SK-N-SH (cell line): ENCODE results near the gene PCNX3. TPM values are rescaled to one million over a fixed set of nuclear protein-coding genes. Genes with fewer than 3 reads are reported as not detected.

Experiments
- CTCF ChIA-PET: fragments of 300-600, 350-600 bp; formaldehyde crosslinking; extraction: SDS; loops from one replicate; lab custom pipeline; 2021; lab: Yijun Ruan, JAX
- POLR2A ChIA-PET: fragments of 350-600 bp; sonication (Branson Sonifier 250); formaldehyde crosslinking; extraction: SDS; loops from one replicate; lab custom pipeline; 2020; ENCODE audit warnings: antibody characterized with exemption, inconsistent platforms; lab: Yijun Ruan, JAX
- DNase-seq: peaks from one replicate; pipeline ENCODE4 v3.0.0; 2012
- H2AFZ ChIP-seq: fragments of 200-600 bp; sonication (generic); 2 replicates; pipeline ENCODE4 v1.8.1; 2016; ENCODE audit warnings: antibody characterized with exemption, mild to moderate bottlenecking, low read depth
- H3F3A ChIP-seq: fragments of 200-600 bp; sonication (generic); replicated peaks from 2 replicates; pipeline ENCODE3; 2016; ENCODE audit warnings: antibody characterized with exemption, mild to moderate bottlenecking; ENCODE audit not compliant: insufficient read depth
- H3K27ac ChIP-seq, 2 experiments: fragments of 200-500 bp in 1 of 2; fragments of 200-600 bp in 1 of 2; sonication (Bioruptor generic) in 1 of 2; sonication (generic), shearing (Covaris generic) in 1 of 2; 2 replicates each; pipeline versions ENCODE4 v1.5.1 to v1.6.1; 2014 to 2016; ENCODE audit warnings: low read depth in 2 of 2, inconsistent platforms in 1 of 2, low read length in 1 of 2, mild to moderate bottlenecking in 1 of 2, mixed read lengths in 1 of 2
- H3K27me3 ChIP-seq: fragments of 200-600 bp; sonication (generic), shearing (Covaris generic); 2 replicates; pipeline ENCODE4 v1.6.1; 2016; ENCODE audit warnings: mixed run types; ENCODE audit not compliant: insufficient read depth
- H3K36me3 ChIP-seq, 2 experiments: fragments of 200-500 bp in 1 of 2; fragments of 200-600 bp in 1 of 2; sonication (Bioruptor generic) in 1 of 2; sonication (generic) in 1 of 2; replicated peaks in 1 of 2; 2 replicates each; pipeline versions ENCODE3 to v1.5.1; 2014 to 2016; ENCODE audit warnings: low read length in 1 of 2, mild to moderate bottlenecking in 1 of 2; ENCODE audit not compliant: insufficient read depth in 2 of 2, control insufficient read depth in 1 of 2
- H3K4me1 ChIP-seq, 2 experiments: fragments of 200-500 bp in 1 of 2; fragments of 200-600 bp in 1 of 2; sonication (Bioruptor generic) in 1 of 2; sonication (generic), shearing (Covaris generic) in 1 of 2; 2 replicates each; pipeline versions ENCODE4 v1.5.1 to v1.6.1; 2014 to 2016; ENCODE audit warnings: low read depth in 1 of 2, low read length in 1 of 2, mixed run types in 1 of 2; ENCODE audit not compliant: insufficient read depth in 2 of 2, control insufficient read depth in 1 of 2
- H3K4me2 ChIP-seq: fragments of 200-600 bp; sonication (generic), shearing (Covaris generic); 2 replicates; pipeline ENCODE4 v1.6.1; 2017; ENCODE audit warnings: mixed run types
- H3K4me3 ChIP-seq, 2 experiments: fragments of 200-500 bp in 1 of 2; fragments of 200-600 bp in 1 of 2; sonication (Bioruptor generic) in 1 of 2; sonication (generic), shearing (Covaris generic) in 1 of 2; 2 replicates each; pipeline versions ENCODE4 v1.5.1 to v1.8.1; 2014 to 2016; ENCODE audit warnings: low read depth in 2 of 2, inconsistent platforms in 1 of 2, low read length in 1 of 2, mild to moderate bottlenecking in 1 of 2, mixed read lengths in 1 of 2, moderate library complexity in 1 of 2
- H3K79me2 ChIP-seq: fragments of 200-600 bp; sonication (generic); 2 replicates; pipeline ENCODE4 v1.8.1; 2017; ENCODE audit warnings: mild to moderate bottlenecking; ENCODE audit not compliant: insufficient read depth
- H3K9ac ChIP-seq: fragments of 200-600 bp; sonication (generic); 2 replicates; pipeline ENCODE4 v1.6.1; 2017; ENCODE audit warnings: mixed run types
- H3K9me2 ChIP-seq: fragments of 200-600 bp; sonication (generic); 2 replicates; pipeline ENCODE4 v1.6.1; 2017; ENCODE audit warnings: mixed run types
- H3K9me3 ChIP-seq: fragments of 200-600 bp; sonication (generic); 2 replicates; pipeline ENCODE4 v1.6.1; 2017; ENCODE audit warnings: mixed run types, mild to moderate bottlenecking, moderate library complexity
- H4K20me1 ChIP-seq: fragments of 200-600 bp; sonication (generic); 2 replicates; pipeline ENCODE4 v1.6.1; 2017; ENCODE audit warnings: mild to moderate bottlenecking, mixed run types; ENCODE audit not compliant: insufficient read depth
- ELF1 ChIP-seq: IDR thresholded peaks from 2 replicates; pipeline ENCODE4 v1.4.0; 2012
- EP300 ChIP-seq, 2 experiments: IDR thresholded peaks; 2 replicates each; pipeline versions ENCODE4 v1.4.0 to v1.6.1; 2012; ENCODE audit warnings: borderline replicate concordance in 1 of 2, low read depth in 1 of 2, low read length in 1 of 2
- FOSL2 ChIP-seq: IDR thresholded peaks from 2 replicates; pipeline ENCODE4 v1.4.0; 2012; ENCODE audit warnings: low read depth, mild to moderate bottlenecking, moderate library complexity, borderline replicate concordance
- FOXJ3 ChIP-seq: sonication (generic); formaldehyde crosslinking; IDR thresholded peaks from 2 replicates; pipeline ENCODE4 v1.5.1; 2020; ENCODE audit warnings: mild to moderate bottlenecking, missing genetic modification reagents
- FOXM1 ChIP-seq: IDR thresholded peaks from 2 replicates; pipeline ENCODE4 v1.4.0; 2012; ENCODE audit warnings: low read depth, mild to moderate bottlenecking
- GATA2 ChIP-seq: sonication (generic); formaldehyde crosslinking; IDR thresholded peaks from 2 replicates; pipeline ENCODE4 v1.5.0; 2020; ENCODE audit warnings: mild to moderate bottlenecking, missing genetic modification reagents
- JUND ChIP-seq: IDR thresholded peaks from 2 replicates; pipeline ENCODE4 v1.4.0; 2012
- MAX ChIP-seq: IDR thresholded peaks from 2 replicates; pipeline ENCODE4 v1.4.0; 2012; ENCODE audit warnings: low read depth
- MEF2A ChIP-seq: IDR thresholded peaks from 2 replicates; pipeline ENCODE4 v1.4.0; 2012; ENCODE audit warnings: low read depth, borderline replicate concordance
- MXI1 ChIP-seq: IDR thresholded peaks from 2 replicates; pipeline ENCODE4 v1.6.1; 2012; ENCODE audit warnings: mild to moderate bottlenecking, low read depth, low read length, improper control_type of control experiment
- NFIC ChIP-seq: IDR thresholded peaks from 2 replicates; pipeline ENCODE4 v1.4.0; 2012; ENCODE audit warnings: borderline replicate concordance
- PBX3 ChIP-seq: IDR thresholded peaks from 2 replicates; pipeline ENCODE4; 2012
- POLR2AphosphoS5 ChIP-seq: IDR thresholded peaks from 2 replicates; pipeline ENCODE4 v1.6.1; 2012; ENCODE audit warnings: low read depth, low read length
- RAD21 ChIP-seq: IDR thresholded peaks from 2 replicates; pipeline ENCODE4 v1.6.1; 2012; ENCODE audit warnings: mild to moderate bottlenecking, low read length
- RXRA ChIP-seq: IDR thresholded peaks from 2 replicates; pipeline ENCODE4 v1.4.0; 2012; ENCODE audit warnings: low read depth, mild to moderate bottlenecking, borderline replicate concordance
- SIN3A ChIP-seq: IDR thresholded peaks from 2 replicates; pipeline ENCODE4 v1.6.1; 2012; ENCODE audit warnings: low read depth, mild to moderate bottlenecking, low read length, moderate library complexity, borderline replicate concordance
- TCF12 ChIP-seq: IDR thresholded peaks from 2 replicates; pipeline ENCODE4 v1.4.0; 2012
- TEAD4 ChIP-seq: IDR thresholded peaks from 2 replicates; pipeline ENCODE4 v1.4.0; 2012; ENCODE audit warnings: mild to moderate bottlenecking, borderline replicate concordance; ENCODE audit not compliant: insufficient read depth
- USF2 ChIP-seq: fragments of 150-350 bp; IDR thresholded peaks from 2 replicates; pipeline ENCODE4 v1.6.1; 2017; ENCODE audit warnings: antibody characterized with exemption, low read length, low read depth, borderline replicate concordance
- WGBS: methylation state at CpG from one replicate; pipeline ENCODE4 v1.1.6; 2017; ENCODE audit warnings: low lambda C conversion rate; 5-methylcytosine and 5-hydroxymethylcytosine counted together
- polyA plus RNA-seq, 3 experiments: library from polyadenylated mRNA; depleted of rRNA; stranded (reverse); fragments of >200 nt; gene quantifications; 2 replicates each; pipeline ENCODE4 v1.2.3, GENCODE V29; 2012
- TF ChIP-seq, protein P1 (sequence below): IDR thresholded peaks from 2 replicates; pipeline ENCODE4 v1.4.0; 2012; ENCODE audit warnings: low read depth, borderline replicate concordance
- TF ChIP-seq, protein P2 (sequence below): IDR thresholded peaks from 2 replicates; pipeline ENCODE4 v1.4.0; 2012; ENCODE audit warnings: low read depth, borderline replicate concordance

Gene PCNX3
- polyA plus RNA-seq, 1 of the 3 experiments (the other 2 are of a cell fraction) = 33.7 TPM

- TF ChIP-seq EP300 (IDR thresholded peaks at IDR 0.05; ENCODE audit: borderline replicate concordance in 1 of 2, low read depth in 1 of 2, low read length in 1 of 2) = no peak
- no peak for TF ChIP-seq MEF2A
- TF ChIP-seq ELF1 = no peak
- peak; percentile 59; the same call in 1 of the 2 replicates for TF ChIP-seq MAX
- TF ChIP-seq, protein P1, sequence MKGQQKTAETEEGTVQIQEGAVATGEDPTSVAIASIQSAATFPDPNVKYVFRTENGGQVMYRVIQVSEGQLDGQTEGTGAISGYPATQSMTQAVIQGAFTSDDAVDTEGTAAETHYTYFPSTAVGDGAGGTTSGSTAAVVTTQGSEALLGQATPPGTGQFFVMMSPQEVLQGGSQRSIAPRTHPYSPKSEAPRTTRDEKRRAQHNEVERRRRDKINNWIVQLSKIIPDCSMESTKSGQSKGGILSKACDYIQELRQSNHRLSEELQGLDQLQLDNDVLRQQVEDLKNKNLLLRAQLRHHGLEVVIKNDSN = no peak
- peak; percentile 22; the same call in 1 of the 2 replicates for TF ChIP-seq MXI1
- no peak for TF ChIP-seq FOXJ3 (CRISPR knock-in tag)
- no peak for TF ChIP-seq TCF12
- no peak for TF ChIP-seq TEAD4
- TF ChIP-seq NFIC = peak; percentile 6; the same call in 1 of the 2 replicates
- TF ChIP-seq, protein P2, sequence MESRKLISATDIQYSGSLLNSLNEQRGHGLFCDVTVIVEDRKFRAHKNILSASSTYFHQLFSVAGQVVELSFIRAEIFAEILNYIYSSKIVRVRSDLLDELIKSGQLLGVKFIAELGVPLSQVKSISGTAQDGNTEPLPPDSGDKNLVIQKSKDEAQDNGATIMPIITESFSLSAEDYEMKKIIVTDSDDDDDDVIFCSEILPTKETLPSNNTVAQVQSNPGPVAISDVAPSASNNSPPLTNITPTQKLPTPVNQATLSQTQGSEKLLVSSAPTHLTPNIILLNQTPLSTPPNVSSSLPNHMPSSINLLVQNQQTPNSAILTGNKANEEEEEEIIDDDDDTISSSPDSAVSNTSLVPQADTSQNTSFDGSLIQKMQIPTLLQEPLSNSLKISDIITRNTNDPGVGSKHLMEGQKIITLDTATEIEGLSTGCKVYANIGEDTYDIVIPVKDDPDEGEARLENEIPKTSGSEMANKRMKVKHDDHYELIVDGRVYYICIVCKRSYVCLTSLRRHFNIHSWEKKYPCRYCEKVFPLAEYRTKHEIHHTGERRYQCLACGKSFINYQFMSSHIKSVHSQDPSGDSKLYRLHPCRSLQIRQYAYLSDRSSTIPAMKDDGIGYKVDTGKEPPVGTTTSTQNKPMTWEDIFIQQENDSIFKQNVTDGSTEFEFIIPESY = no peak
- no peak for TF ChIP-seq RAD21
- no peak for TF ChIP-seq PBX3
- TF ChIP-seq SIN3A = 0 out of 2 replicates have a peak, but pooled peaks have one; percentile 22
Measured at GRCh38 chr11:65572356-65573051, 43.1 kb upstream of the PCNX3 start, which contains the start of gene FAM89B (continued).

DNA sequence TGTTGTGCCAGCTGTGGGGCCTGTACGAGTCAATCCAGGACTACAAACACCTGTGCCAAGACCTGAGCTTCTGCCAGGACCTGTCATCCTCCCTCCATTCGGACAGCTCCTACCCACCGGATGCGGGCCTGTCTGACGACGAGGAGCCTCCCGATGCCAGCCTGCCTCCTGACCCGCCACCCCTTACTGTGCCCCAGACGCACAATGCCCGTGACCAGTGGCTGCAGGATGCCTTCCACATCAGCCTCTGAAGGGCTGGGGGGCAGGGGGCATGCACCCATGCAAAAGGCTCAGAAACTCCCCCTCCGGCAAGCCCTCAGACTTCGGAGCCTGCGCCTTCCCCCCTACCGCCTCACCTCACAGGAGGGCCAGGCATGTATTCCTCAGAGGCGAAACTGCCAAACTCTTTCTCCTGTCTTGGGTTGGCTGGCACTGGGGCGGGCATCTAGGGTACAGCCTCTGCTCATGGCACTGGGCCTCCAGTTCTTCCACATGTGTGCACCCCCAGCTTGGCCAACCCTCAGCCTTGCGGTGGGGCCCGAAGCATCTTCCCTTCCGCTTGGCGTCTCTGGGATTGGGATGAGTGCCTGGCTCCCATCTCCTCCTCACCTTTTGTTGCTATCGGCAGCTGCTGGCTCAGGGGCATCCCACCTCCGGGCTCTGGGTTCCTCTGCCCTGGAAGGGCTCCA lies 42.0 kb upstream of the PCNX3 start:
- H3K27me3 ChIP-seq = no peaks in the 10 kb centered on the region
- H3K9me3 ChIP-seq = no peaks in the 10 kb centered on the region
- H4K20me1 ChIP-seq = peaks cover 22% of the 10 kb centered on the region
- H3F3A ChIP-seq = peaks cover 50% of the 10 kb centered on the region
- H3K4me3 ChIP-seq = peak overlapping the region; percentile 76 to 99
- H3K4me1 ChIP-seq = peaks cover 53 to 62% of the 10 kb centered on the region in 2 experiments; a peak in 3 of 4 replicates
- ChIA-PET CTCF (interaction anchor here (0.5 to 13.6 kb wide), 20 partner anchors 9 to 1480 kb away, joined by 3 to 295 read pairs (median 6); partner anchors contain the start of genes KCNK7, LTBP3, MAP3K11 and SIPA1), POLR2A (interaction anchor here (1.0 to 2.0 kb wide), 5 partner anchors 14 to 40 kb away, joined by 3 to 10 read pairs (median 4); partner anchors contain the start of gene LTBP3)
- no peak overlapping the region for H2AFZ ChIP-seq
- peak overlapping the region; percentile 24 to 54; a peak in 2 of 4 replicates for H3K27ac ChIP-seq
- peaks cover 9 to 11% of the 10 kb centered on the region in 2 experiments for H3K36me3 ChIP-seq
- WGBS = 52% methylated on average over 8 of the region's 22 CpGs
- H3K79me2 ChIP-seq = peaks cover 67% of the 10 kb centered on the region
- no peaks in the 10 kb centered on the region for H3K9me2 ChIP-seq
- peak overlapping the region; percentile 83 for H3K4me2 ChIP-seq
- DNase-seq = no peak
- peak overlapping the region; percentile 66; the same call in 1 of the 2 replicates for H3K9ac ChIP-seq
- TF ChIP-seq TEAD4 (no peak), MAX (no peak), MEF2A (no peak), ELF1 (no peak), POLR2AphosphoS5 (no peak), TCF12 (no peak), EP300 (IDR thresholded peaks at IDR 0.05; ENCODE audit: borderline replicate concordance in 1 of 2, low read depth in 1 of 2, low read length in 1 of 2) (no peak), JUND (no peak), NFIC (no peak), SIN3A (no peak), RXRA (no peak), FOXM1 (no peak), USF2 (no peak), MXI1 (no peak), FOSL2 (no peak), GATA2 (CRISPR knock-in tag) (no peak)
- TF ChIP-seq, protein P1 = no peak
